ENCODE results near the gene TP53I13. TPM values are rescaled to one million over a fixed set of nuclear protein-coding genes. Genes with fewer than 3 reads are reported as not detected.

TP53I13 gene
- total RNA-seq, 1 donor = 57.2 TPM

DNA sequence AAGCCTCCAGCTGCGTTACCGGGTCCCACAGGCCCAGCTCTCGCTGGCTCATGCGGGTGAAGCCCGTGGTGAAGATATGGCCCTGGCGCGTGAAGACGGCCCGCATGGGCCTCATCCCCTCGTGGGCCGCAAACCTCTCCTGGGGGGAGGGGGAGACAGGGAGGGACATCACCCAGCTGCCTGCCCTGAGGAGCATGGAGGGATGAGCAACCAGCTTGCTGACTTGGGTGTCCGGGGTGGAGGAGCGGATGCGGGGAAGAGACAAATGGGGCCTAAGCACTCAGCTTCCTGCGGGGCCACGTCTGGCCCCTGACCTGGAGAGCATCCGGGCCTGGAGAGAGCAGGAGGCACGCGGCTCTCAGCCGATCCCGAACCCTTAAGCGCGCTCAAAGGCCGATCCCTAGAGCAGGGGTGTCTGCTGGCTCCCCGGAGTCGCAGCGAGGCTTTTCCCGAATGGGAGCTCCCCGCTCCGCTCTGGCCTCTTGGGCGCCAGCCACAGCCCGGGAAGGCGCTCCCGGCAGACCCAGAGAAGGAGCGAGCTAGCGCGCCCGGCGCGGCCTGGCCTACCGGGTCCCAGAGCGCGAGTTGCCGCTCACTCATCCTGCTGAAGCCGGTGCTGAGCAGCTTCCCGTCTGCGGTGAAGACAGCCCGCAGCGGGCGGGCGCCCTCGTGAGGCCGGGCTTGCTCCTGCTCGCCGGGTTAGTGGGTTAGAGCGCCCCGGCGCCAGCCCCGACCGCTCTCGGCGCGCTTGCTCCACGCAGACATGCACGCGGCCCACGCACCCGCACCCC, 49.2 kb downstream of the TP53I13 start:
- H3K4me2 ChIP-seq (ENCODE audit: insufficient read depth, low read length) = peak overlapping the region; percentile 34
- no peaks in the 10 kb centered on the region for H3K79me2 ChIP-seq (ENCODE audit: insufficient read depth, low read length)
- H3K27me3 ChIP-seq (ENCODE audit: insufficient read depth, low read length) = no peaks in the 10 kb centered on the region
- TF ChIP-seq, protein P1, sequence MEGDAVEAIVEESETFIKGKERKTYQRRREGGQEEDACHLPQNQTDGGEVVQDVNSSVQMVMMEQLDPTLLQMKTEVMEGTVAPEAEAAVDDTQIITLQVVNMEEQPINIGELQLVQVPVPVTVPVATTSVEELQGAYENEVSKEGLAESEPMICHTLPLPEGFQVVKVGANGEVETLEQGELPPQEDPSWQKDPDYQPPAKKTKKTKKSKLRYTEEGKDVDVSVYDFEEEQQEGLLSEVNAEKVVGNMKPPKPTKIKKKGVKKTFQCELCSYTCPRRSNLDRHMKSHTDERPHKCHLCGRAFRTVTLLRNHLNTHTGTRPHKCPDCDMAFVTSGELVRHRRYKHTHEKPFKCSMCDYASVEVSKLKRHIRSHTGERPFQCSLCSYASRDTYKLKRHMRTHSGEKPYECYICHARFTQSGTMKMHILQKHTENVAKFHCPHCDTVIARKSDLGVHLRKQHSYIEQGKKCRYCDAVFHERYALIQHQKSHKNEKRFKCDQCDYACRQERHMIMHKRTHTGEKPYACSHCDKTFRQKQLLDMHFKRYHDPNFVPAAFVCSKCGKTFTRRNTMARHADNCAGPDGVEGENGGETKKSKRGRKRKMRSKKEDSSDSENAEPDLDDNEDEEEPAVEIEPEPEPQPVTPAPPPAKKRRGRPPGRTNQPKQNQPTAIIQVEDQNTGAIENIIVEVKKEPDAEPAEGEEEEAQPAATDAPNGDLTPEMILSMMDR (IDR thresholded peaks at IDR 0.05; ENCODE audit: extremely low read depth, low read depth, low read length) = peak; percentile 32
- peaks cover 12% of the 10 kb centered on the region for H4K20me1 ChIP-seq (ENCODE audit: insufficient read depth, low read length)
- H3K9me3 ChIP-seq (ENCODE audit: low read depth, low read length) = no peaks in the 10 kb centered on the region
- no peak overlapping the region for H3K27ac ChIP-seq (ENCODE audit: low read depth, low read length)
- no peak overlapping the region for H2AFZ ChIP-seq (ENCODE audit: low read length)
- DNase-seq (ENCODE audit: insufficient read length, low spot score, missing footprints) = peak; percentile 87
- H3K4me1 ChIP-seq (ENCODE audit: insufficient read depth, low read length) = peaks cover 23% of the 10 kb centered on the region
- H3K4me3 ChIP-seq (ENCODE audit: insufficient read depth, low read length) = peak overlapping the region; percentile 25
- H3K36me3 ChIP-seq (ENCODE audit: insufficient read depth, low read length) = no peaks in the 10 kb centered on the region

DNA sequence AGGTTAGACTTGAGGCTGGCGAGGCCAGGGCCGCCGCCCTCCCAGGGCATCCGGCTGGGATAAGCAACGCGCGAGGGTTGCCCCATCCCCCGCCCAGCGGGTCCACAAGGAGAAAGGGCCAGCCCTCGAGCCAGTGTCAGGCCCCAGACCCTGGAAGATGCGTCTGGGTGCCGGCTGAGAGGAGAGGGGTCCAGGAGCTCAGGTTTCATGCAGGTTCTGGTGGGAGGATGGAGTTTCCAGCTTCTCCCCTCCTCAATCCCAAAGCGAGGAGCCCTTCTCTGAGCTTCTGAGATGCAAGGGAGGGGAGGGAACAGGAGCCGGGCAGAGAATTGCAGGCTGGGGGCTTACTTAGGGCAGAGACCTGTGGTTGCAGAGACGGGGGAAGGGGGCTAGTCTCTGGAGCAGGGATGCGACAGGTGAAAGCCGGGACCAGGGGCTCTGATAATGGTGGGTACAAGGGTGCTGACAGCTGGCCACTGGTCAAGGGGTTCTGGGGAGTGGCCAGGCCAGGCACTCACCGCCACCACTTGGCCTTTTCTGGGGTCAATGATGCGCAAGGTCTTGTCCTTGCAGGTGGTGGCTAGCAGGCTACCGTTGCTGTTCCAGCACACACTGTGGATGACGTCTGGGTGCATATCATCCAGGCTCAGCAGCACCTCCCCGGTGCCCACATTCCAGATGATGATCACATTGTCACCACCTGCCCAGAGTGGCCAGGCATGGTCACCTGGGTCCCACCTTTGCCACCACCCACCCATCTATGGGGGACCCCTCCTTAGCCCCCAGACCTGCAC, 50.0 kb downstream of the TP53I13 start:
- H3K27ac ChIP-seq (ENCODE audit: low read depth, low read length) = no peak overlapping the region
- H3K4me2 ChIP-seq (ENCODE audit: insufficient read depth, low read length) = no peak overlapping the region
- TF ChIP-seq, protein P1 (IDR thresholded peaks at IDR 0.05; ENCODE audit: extremely low read depth, low read depth, low read length) = no peak
- H3K9me3 ChIP-seq (ENCODE audit: low read depth, low read length) = no peaks in the 10 kb centered on the region
- no peaks in the 10 kb centered on the region for H3K36me3 ChIP-seq (ENCODE audit: insufficient read depth, low read length)
- DNase-seq (ENCODE audit: insufficient read length, low spot score, missing footprints) = no peak
- H4K20me1 ChIP-seq (ENCODE audit: insufficient read depth, low read length) = peaks cover 12% of the 10 kb centered on the region
- H2AFZ ChIP-seq (ENCODE audit: low read length) = no peak overlapping the region
- H3K79me2 ChIP-seq (ENCODE audit: insufficient read depth, low read length) = no peaks in the 10 kb centered on the region
- H3K27me3 ChIP-seq (ENCODE audit: insufficient read depth, low read length) = no peaks in the 10 kb centered on the region
- no peak overlapping the region for H3K4me3 ChIP-seq (ENCODE audit: insufficient read depth, low read length)
- H3K4me1 ChIP-seq (ENCODE audit: insufficient read depth, low read length) = peaks cover 20% of the 10 kb centered on the region

DNA sequence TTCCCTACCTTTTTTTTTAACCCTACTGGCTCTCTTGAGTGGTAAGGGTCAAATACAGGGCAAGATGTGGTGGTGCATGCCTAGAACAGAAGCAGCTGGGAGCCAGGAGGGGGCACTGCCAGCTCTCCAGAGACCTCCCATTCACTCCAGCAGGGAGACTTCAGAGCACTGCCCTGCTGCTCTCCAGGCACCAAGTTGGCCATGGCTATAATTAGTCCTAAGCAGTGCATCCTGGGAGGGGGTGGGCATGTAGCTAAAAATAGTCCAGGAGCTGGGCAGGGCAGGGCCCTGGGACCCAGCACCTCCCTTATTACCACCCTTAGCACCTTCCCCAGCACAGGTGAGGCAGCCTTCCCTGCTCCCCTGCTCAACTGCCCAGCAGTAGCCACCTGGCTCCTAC, 50.8 kb downstream of the TP53I13 start:
- TF ChIP-seq, protein P1 (IDR thresholded peaks at IDR 0.05; ENCODE audit: extremely low read depth, low read depth, low read length) = peak; percentile 33
- H3K27ac ChIP-seq (ENCODE audit: low read depth, low read length) = no peak overlapping the region
- no peak overlapping the region for H2AFZ ChIP-seq (ENCODE audit: low read length)
- H3K79me2 ChIP-seq (ENCODE audit: insufficient read depth, low read length) = no peaks in the 10 kb centered on the region
- peaks cover 12% of the 10 kb centered on the region for H4K20me1 ChIP-seq (ENCODE audit: insufficient read depth, low read length)
- H3K9me3 ChIP-seq (ENCODE audit: low read depth, low read length) = no peaks in the 10 kb centered on the region
- DNase-seq (ENCODE audit: insufficient read length, low spot score, missing footprints) = peak; percentile 93
- no peaks in the 10 kb centered on the region for H3K27me3 ChIP-seq (ENCODE audit: insufficient read depth, low read length)
- H3K4me2 ChIP-seq (ENCODE audit: insufficient read depth, low read length) = no peak overlapping the region
- peaks cover 17% of the 10 kb centered on the region for H3K4me1 ChIP-seq (ENCODE audit: insufficient read depth, low read length)
- H3K4me3 ChIP-seq (ENCODE audit: insufficient read depth, low read length) = no peak overlapping the region
- no peaks in the 10 kb centered on the region for H3K36me3 ChIP-seq (ENCODE audit: insufficient read depth, low read length)

DNA sequence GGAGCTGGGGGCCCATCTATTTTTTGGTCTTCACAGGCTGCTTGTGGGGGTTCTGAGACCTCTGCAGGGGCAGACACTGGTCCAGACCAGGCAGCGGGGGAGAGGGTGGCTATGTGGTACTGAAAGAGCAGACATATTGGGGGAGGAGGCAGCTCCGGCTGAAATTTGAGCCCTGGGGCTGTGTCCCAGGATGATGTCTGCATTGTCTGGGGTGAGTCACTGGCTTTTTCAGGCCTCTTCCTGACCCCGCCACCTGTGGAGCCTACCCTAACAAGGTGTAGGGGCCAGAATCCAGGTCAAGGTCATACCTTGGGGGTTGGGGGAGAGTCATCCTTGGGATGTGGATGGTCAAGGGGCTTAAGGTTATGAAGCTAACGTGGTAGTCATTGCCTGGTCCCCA, 51.8 kb downstream of the TP53I13 start:
- Histone ChIP-seq H3K9me3 (ENCODE audit: low read depth, low read length) (no peaks in the 10 kb centered on the region), H3K4me2 (ENCODE audit: insufficient read depth, low read length) (no peak overlapping the region), H2AFZ (ENCODE audit: low read length) (no peak overlapping the region), H3K27ac (ENCODE audit: low read depth, low read length) (no peak overlapping the region), H3K79me2 (ENCODE audit: insufficient read depth, low read length) (no peaks in the 10 kb centered on the region), H3K36me3 (ENCODE audit: insufficient read depth, low read length) (no peaks in the 10 kb centered on the region), H3K4me1 (ENCODE audit: insufficient read depth, low read length) (peaks cover 19% of the 10 kb centered on the region), H4K20me1 (ENCODE audit: insufficient read depth, low read length) (peaks cover 12% of the 10 kb centered on the region), H3K4me3 (ENCODE audit: insufficient read depth, low read length) (no peak overlapping the region), H3K27me3 (ENCODE audit: insufficient read depth, low read length) (no peaks in the 10 kb centered on the region)
- DNase-seq (ENCODE audit: insufficient read length, low spot score, missing footprints) = peak; percentile 87
- TF ChIP-seq, protein P1 (IDR thresholded peaks at IDR 0.05; ENCODE audit: extremely low read depth, low read depth, low read length) = no peak
